GM18907 (cell line): Measurements from ENCODE around the gene MX2.

Experiments
- ATAC-seq: cut with Tn5 transposase; IDR thresholded peaks from one replicate; pipeline ENCODE4 v1.9.1; 2021; ENCODE audit warnings: mild to moderate bottlenecking, moderate library complexity; ENCODE audit not compliant: unreplicated experiment

MX2 gene

DNA sequence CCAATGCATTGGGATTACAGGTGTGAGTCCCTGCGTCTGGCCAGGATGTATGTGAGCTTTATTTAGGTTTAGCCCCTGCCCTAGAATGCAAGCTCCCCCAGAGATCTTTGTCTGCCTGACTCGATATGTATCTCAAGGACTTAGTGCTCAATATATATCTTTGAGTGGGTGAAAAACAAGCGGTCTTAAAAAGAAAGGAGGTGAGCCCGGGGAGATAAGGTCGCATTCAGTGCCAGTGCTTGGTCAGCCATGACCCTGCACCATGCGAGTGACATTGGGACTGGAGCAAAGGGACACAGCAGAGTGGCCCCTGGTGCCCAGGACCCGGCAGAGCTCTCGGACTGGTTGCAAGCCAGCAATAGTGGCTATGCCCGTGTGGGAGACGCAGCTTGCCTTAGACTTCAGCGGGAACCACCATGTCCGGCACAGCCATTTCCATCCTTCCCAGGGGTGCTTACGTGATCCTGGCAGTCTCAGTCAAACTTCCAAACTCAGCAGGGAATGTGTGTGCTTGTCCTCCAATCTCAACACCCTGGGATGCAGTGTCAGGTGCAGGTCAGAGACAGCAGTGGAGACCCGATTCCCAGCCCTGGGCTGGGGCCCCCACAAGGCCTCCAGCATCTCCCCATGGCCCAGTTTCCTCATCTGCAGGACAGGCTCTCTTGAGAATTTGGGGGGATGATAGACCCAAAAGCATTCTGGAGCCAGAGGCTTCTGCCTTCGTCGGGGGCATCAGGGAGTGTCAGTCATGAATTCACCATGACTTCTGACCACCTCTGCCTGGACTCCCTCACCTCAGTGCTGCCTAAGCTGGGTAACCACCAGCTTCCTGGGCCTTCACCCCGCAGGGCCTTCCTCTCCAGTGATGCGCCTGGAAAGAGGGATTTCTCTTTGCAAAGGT lies 1.8 kb downstream of the MX2 start:
- ATAC-seq: no peak

DNA sequence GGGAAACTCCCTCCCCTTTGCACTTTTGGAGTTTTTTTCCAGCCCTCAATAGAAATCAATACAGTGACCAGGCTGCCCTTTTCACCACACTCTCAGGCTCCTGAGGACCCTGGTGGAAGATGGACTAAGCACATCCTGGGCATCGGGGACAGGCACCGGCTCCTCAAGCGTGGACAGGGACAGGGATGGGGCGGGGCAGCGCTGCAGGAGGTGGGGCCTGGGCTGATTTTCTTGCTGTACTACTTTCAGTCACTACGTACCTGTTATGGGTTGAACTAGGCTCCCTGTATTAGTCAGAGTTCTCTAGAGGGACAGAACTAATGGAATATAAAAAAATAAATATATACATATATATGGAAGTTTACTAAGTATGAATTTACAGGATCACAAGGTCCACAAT lies 2.5 kb downstream of the MX2 start:
- no peak for ATAC-seq

DNA sequence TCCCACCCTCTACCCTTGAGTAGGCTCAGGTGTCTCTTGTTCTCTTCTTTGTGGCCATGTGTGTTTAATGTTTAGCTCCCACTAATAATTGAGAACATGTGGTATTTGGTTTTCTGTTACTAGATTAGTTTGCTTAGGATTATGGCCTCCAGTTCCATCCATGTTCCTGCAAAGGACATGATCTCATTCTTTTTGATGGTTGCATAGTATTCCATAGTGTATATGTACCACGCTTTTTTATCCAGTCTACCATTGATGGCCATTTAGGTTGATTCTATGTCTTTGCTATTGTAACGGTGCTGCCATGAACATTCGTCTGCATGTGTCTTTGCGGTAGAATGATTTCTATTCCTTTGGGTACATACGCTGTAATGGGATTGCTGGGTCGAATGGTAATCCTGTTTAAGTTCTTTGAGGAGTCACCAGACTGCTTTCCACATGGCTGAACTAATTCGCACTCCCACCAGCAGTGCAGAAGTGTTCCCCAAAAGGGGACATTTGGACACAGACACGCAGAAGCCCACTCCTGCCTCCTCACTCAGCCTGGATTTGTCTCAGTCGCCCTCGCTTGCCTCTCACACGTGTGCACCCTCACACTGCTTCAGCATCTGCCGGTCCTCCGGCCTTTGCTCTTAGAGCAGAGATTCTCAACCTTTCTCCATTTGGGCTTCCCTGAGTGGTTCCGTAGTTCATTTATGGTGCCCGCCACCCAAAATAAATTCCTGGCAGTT lies 3.7 kb downstream of the MX2 start:
- no peak for ATAC-seq

- no peak for ATAC-seq
Observed at GRCh38 chr21:41366522-41367151, 4.8 kb downstream of the MX2 start.

- peak; percentile 3 for ATAC-seq
Observed at GRCh38 chr21:41367301-41367944, 5.6 kb downstream of the MX2 start.

GRCh38 chr21:41367945-41368734 lies 6.3 kb downstream of the MX2 start:
- ATAC-seq: peak; percentile 56

DNA sequence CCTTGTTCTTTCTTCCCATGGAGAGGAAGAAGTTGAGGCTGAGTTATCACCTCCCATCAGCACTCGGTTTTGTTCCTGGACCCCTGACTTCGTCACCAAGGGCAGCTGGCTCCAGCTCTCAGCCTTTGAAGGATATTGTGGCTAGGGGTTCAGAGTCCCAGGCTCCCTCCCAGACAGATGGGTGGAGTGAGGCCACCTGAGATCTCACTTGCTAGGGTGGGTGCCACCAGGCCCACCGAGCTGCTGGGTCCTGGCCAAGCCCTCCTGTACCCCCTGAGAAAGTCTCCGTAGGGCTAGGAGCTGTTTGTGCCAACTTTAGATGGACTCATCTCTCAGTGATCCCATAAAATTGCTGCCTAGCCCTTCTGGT lies 6.9 kb downstream of the MX2 start:
- no peak for ATAC-seq

- peak; percentile 48 for ATAC-seq
Observed at GRCh38 chr21:41369105-41369919, 7.5 kb downstream of the MX2 start.

DNA sequence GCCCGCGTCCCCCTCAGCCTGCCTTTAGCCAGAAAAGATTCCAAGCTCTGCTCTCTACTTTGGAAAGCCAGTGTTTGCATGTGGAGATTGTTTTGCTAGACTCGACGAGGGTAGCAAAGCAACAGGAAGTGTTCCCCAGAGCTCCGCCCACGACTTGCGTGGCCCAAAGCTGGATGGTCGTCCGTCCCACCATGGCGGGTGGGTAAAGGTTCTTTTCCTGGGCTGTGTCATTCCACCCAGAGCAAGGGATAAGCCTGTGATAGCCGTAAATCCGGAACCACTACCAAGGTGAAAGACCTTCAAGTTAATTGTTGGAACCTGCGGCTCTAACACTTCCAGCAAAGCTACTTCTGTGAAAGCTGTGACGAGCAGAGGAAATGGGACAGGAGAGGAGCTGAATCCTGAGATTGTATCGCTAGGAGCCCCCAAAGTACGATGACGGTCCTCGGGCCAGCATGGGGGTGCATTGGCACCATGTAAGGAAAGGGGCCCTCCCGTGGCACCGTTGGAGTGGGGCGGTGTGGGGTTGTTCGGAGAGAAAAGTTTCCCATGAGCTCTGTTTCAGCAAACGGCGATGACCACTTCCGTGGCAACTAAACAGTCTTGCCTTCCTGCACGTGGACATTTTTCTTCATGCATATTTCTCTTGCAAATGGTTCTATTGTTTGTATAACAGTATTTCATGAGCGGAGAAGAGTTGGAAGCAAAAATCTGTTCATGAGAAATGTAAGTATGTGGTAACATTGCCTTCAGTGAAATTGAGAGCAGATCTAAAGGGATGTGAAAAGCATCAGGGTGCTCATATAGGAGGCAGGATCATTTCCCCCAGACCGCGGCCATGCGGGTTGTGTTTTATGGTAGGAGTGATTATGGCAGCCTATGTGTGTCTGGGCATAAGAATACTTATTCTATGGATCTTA lies 8.4 kb downstream of the MX2 start:
- ATAC-seq: no peak

GRCh38 chr21:41370840-41371684 lies 9.2 kb downstream of the MX2 start:
- no peak for ATAC-seq

DNA sequence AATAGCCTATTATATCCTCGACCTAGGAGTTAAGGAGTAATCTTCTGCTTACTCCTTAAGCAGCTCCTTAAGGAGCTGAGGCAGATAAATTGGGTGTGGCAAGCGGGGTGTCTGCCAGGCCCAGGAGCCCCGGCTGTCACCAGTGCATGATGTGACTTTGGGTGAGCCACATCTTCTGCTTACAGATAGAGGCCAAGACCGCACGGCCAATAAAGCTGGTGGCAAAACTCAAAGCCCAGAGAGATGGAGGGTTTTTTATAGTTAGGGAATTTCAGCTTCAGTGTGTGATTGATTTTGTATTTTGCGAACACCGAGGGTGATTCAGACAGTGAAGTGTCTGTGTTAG lies 9.8 kb downstream of the MX2 start:
- ATAC-seq: no peak

DNA sequence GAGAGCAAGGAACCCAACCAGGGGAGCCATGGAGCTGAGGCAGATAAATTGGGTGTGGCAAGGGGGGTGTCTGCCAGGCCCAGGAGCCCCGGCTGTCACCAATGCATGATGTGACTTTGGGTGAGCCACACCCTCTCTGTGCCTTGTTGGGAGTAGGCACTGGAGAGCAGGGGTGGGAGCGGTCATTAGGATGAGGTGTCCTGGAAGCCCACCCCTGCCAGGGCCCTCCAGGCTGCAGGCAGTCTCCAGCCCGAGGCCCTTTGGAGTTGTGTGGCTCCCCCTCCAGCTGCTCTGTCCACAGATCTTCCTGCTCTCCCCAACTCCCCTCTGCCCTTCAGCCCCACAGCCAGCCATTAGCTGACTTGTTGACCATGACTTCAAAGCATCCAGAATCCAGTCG lies 11.4 kb downstream of the MX2 start:
- no peak for ATAC-seq

DNA sequence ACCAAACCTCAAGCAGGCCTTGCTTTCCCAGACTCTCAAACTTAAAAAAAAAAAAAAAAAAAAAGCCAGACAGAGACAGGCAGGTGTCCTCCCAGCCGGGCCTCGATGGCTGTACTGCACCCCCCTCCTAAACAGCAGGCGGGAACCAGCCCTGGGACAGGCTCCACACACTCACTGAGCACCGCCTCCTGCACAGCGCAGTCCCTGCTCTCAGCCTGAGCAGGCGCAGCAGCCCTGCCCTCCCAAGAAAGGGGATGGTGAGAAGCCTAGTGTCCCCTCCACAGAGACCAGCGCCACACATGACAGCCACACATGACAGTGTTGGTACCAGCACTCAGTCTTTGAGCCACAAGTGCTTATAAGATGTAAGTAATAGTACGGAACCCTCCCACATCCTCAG lies 11.9 kb downstream of the MX2 start:
- no peak for ATAC-seq

GRCh38 chr21:41374177-41374712 lies 12.4 kb downstream of the MX2 start:
- ATAC-seq: no peak

GRCh38 chr21:41374867-41375533 lies 13.2 kb downstream of the MX2 start:
- no peak for ATAC-seq

DNA sequence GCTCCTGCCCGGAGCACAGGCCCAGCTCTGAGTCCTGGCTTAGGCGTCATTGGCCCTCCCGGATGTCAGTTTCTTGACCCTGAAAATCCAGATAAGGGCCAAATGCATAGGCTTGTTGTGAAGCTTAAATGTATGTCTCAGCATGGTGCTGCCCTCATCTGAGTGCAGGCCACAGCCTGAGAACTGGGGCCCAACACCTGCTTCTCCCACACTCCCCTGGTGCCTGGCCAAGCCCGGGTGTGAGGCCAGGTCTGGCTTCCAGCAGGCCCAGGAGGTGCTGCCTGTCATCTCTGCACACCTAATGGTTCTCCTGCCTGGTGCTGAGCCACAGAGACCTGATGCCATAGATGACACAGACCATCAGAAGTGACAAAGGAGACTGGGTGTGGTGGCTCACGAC lies 14.0 kb downstream of the MX2 start:
- no peak for ATAC-seq

DNA sequence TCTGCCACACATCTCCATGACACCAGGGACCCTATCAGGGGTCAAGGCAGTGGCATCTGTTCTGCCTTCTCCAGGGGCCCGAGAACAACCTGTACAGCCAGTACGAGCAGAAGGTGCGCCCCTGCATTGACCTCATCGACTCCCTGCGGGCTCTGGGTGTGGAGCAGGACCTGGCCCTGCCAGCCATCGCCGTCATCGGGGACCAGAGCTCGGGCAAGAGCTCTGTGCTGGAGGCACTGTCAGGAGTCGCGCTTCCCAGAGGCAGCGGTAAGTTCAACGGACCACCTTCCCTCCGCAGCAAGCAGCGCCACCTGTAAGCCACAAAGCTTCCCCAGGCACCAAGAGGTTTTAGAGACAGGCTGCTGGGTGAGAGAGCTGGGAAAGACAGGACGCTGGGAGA lies 15.9 kb downstream of the MX2 start:
- ATAC-seq: no peak
